Endodermal cell (in vitro differentiated cells): ENCODE measurements around the gene CEP85. TPM values are rescaled to one million over a fixed set of nuclear protein-coding genes. Genes with fewer than 3 reads are reported as not detected.

ENCODE experiments used
- DNase-seq: peaks from one replicate; pipeline ENCODE4 v3.0.0-alpha.2; 2017
- H3K27ac ChIP-seq: 2 replicates; pipeline ENCODE4 v1.5.1; 2013; ENCODE audit warnings: mild to moderate bottlenecking, low read depth, low read length, moderate library complexity
- H3K27me3 ChIP-seq: 2 replicates; pipeline ENCODE4 v1.6.1; 2013; ENCODE audit warnings: mild to moderate bottlenecking, low read length, moderate library complexity; ENCODE audit not compliant: insufficient read depth, control insufficient read depth, poor library complexity, severe bottlenecking
- H3K36me3 ChIP-seq: 2 replicates; pipeline ENCODE4 v1.7.0; 2013; ENCODE audit warnings: mild to moderate bottlenecking, low read length, moderate library complexity; ENCODE audit not compliant: control insufficient read depth, insufficient read depth
- H3K4me1 ChIP-seq: one replicate; pipeline ENCODE4 v1.7.0; 2013; ENCODE audit warnings: low read length; ENCODE audit not compliant: control insufficient read depth, insufficient read depth
- H3K4me3 ChIP-seq: 2 replicates; pipeline ENCODE4 v1.5.1; 2013; ENCODE audit warnings: mild to moderate bottlenecking, low read length, moderate library complexity
- H3K9ac ChIP-seq: 2 replicates; pipeline ENCODE4 v1.6.1; 2013; ENCODE audit warnings: mild to moderate bottlenecking, low read length, moderate library complexity; ENCODE audit not compliant: poor library complexity, severe bottlenecking; ENCODE audit errors: extremely low read depth
- H3K9me3 ChIP-seq: 2 replicates; pipeline ENCODE4 v1.6.1; 2013; ENCODE audit warnings: mild to moderate bottlenecking, low read length, moderate library complexity; ENCODE audit not compliant: control insufficient read depth
- H3K27ac Mint-ChIP-seq: 2 replicates; pipeline ENCODE4 v1.8.0; 2020; ENCODE audit warnings: mixed read lengths
- H3K27me3 Mint-ChIP-seq: 2 replicates; pipeline ENCODE4 v1.8.0; 2021; ENCODE audit warnings: mild to moderate bottlenecking, mixed read lengths; ENCODE audit not compliant: insufficient read depth
- H3K36me3 Mint-ChIP-seq: 2 replicates; pipeline ENCODE4 v1.8.0; 2020; ENCODE audit warnings: low read depth, mixed read lengths
- H3K4me1 Mint-ChIP-seq: 2 replicates; pipeline ENCODE4 v1.8.0; 2020; ENCODE audit warnings: mixed read lengths
- H3K4me3 Mint-ChIP-seq: 2 replicates; pipeline ENCODE4 v1.8.0; 2020; ENCODE audit warnings: mild to moderate bottlenecking, moderate library complexity, mixed read lengths
- H3K9me3 Mint-ChIP-seq: 2 replicates; pipeline ENCODE4 v1.8.0; 2020; ENCODE audit warnings: mild to moderate bottlenecking, mixed read lengths
- WGBS, 2 experiments: methylation state at CpG; one replicate each; pipeline versions ENCODE4 v1.1.5 to v1.1.7; 2013; ENCODE audit warnings: missing lambda C conversion rate in 2 of 2, mixed read lengths in 1 of 2; ENCODE audit not compliant: insufficient coverage in 1 of 2, insufficient read length in 1 of 2; 5-methylcytosine and 5-hydroxymethylcytosine counted together
- total RNA-seq, 2 donors: library from RNA; stranded (reverse); fragmentation: NEBNext Ultra II Directional in 1 of 2; extraction: Animal tissue kit (Norgen Biotek cat#: 25700) in 1 of 2; gene quantifications; 2 replicates in 1 of 2; 3 replicates in 1 of 2; pipeline ENCODE4 v1.2.1, GENCODE V29; 2021
- TF ChIP-seq, protein P1 (sequence below): fragments of 200-600 bp; sonication (generic); conservative IDR thresholded peaks from 2 replicates; pipeline ENCODE4 v1.5.0; 2021; ENCODE audit warnings: antibody characterized with exemption, mild to moderate bottlenecking

The CEP85 gene
- total RNA-seq, 2 donors from 2014 or later = 25.6 to 43.6 TPM

DNA sequence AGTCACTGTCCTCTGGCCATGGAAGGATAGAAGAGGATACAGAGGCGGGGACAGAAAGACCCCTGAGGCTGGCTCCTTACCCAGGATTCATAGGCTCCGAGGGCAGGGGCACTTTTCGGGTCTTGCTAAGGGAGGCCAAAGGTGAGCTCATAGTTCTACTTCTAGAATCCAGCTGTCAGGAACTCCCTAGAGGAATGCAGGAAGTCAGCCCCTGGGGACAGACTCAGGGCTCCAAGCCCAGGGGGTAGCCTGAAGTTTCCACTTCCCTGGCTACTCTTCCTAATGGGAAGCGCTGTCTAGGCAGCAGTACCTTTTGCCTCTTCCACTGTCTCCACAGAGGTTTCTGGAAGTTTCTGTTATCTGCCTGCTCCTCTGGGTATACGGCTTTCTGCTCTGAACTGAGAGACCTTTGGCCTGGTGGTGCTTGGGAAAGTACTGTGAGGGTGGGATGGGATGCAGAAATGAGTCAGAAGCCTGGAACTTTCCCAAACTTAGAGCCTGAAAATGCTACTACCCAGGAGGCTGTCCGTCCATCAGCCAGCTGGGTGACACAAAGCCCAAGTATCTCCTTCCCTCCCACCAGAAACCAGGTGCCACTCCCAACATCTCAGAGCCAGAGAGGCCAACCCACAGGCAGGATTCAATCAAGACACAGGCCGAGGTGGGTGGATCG is 68.9 kb downstream of the CEP85 start:
- TF ChIP-seq, protein P1, sequence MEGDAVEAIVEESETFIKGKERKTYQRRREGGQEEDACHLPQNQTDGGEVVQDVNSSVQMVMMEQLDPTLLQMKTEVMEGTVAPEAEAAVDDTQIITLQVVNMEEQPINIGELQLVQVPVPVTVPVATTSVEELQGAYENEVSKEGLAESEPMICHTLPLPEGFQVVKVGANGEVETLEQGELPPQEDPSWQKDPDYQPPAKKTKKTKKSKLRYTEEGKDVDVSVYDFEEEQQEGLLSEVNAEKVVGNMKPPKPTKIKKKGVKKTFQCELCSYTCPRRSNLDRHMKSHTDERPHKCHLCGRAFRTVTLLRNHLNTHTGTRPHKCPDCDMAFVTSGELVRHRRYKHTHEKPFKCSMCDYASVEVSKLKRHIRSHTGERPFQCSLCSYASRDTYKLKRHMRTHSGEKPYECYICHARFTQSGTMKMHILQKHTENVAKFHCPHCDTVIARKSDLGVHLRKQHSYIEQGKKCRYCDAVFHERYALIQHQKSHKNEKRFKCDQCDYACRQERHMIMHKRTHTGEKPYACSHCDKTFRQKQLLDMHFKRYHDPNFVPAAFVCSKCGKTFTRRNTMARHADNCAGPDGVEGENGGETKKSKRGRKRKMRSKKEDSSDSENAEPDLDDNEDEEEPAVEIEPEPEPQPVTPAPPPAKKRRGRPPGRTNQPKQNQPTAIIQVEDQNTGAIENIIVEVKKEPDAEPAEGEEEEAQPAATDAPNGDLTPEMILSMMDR = no peak
- Histone ChIP-seq H3K4me3 (no peak overlapping the region), H3K9ac (no peak overlapping the region), H3K9me3 (no peaks in the 10 kb centered on the region), H3K36me3 (no peaks in the 10 kb centered on the region), H3K4me1 (no peaks in the 10 kb centered on the region), H3K27ac (no peak overlapping the region), H3K27me3 (no peaks in the 10 kb centered on the region)
- H3K4me1 Mint-ChIP-seq = peaks cover 16% of the 10 kb centered on the region
- H3K9me3 Mint-ChIP-seq = no peaks in the 10 kb centered on the region
- H3K27me3 Mint-ChIP-seq = no peaks in the 10 kb centered on the region
- 72 to 83% methylated on average over 6 to 8 of the region's 8 CpGs for WGBS, 2 experiments
- H3K4me3 Mint-ChIP-seq = no peak overlapping the region
- no peaks in the 10 kb centered on the region for H3K36me3 Mint-ChIP-seq
- peak; percentile 60 for DNase-seq
- H3K27ac Mint-ChIP-seq = peak overlapping the region; percentile 7

DNA sequence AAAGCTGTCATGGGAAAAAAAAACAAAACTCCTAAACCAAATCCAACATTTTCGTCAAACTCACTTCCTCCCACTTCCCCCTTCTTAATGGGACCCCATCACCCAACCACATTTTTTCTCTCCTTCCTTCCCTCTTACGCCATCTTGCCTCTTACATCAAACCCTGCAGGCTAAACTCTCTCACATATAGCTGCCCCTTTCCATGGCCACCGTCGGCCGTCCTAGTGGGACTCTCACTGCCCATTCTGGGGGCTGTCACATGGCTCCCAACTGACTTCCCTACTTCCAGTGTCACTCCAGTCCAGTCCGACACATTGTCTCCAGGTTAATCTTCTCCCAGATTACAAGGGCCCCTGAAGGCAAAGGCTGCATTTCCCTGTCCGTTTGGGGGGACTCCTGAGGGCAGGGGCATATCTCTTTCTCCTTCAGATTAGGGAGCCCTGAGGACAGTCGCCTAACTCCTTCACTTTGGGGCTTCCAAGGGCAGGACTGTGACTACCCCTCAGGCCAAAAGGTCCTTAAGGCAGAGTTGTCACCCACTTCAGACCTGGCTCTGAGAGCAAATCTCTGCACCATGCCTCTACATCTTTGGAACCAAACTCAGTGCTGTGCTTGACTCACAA is 71.8 kb downstream of the CEP85 start:
- Mint-ChIP-seq H3K9me3 (no peaks in the 10 kb centered on the region), H3K4me3 (peak overlapping the region; percentile 90), H3K27ac (peak overlapping the region; percentile 98), H3K36me3 (no peaks in the 10 kb centered on the region), H3K4me1 (peaks cover 21% of the 10 kb centered on the region), H3K27me3 (no peaks in the 10 kb centered on the region)
- no peaks in the 10 kb centered on the region for H3K4me1 ChIP-seq
- peak overlapping the region; percentile 96 for H3K9ac ChIP-seq
- no peaks in the 10 kb centered on the region for H3K36me3 ChIP-seq
- TF ChIP-seq, protein P1 = no peak
- DNase-seq = no peak
- peak overlapping the region; percentile 76 for H3K27ac ChIP-seq
- H3K9me3 ChIP-seq = no peaks in the 10 kb centered on the region
- H3K27me3 ChIP-seq = no peaks in the 10 kb centered on the region
- H3K4me3 ChIP-seq = peak overlapping the region; percentile 97
- WGBS, 2 experiments = 49 to 55% methylated on average over 7 to 8 of the region's 8 CpGs

DNA sequence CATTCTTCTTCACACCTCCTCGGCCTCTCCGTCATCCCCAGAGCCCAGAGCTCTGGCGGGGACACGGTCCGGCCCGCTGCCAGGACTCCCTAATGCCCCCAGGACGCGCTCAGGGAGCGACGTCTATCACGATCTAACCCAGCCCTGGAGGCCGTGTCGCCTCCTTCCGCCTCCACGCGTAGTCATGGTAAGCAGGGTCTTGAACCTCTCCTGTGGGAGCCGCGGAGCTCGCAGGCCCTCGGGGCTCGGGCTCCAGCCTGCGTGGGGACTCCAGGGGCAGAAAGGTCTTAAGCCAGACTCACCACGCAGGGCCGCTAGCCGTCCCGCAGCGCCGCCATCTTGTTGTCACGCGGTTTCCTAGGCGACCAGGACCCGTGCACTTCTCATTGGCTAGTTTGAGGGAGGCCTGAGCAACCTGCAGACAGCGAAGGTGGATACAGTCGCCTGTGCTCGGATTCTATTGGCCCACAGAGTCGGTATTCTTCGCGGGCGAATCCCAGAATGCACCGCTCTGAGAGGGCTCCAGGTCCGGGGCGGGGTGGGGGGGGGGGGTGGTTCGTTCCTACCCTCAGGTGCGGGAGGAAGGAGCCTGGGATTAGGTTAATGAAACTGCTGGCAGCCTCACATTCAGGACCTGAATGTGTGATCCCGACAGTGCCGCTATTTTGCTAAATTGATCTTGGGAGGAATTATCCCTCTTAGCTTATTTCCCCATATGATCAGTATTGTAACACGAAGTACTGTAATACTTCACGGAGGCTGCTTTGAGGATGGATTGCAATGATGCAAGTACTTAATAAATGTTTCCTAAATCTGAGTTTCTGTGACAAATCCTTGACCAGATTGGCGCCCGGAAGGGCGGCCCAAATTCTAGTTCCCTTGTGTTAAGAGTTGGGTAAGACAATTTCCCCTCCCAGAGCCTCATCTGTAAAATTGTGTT is 72.6 kb downstream of the CEP85 start, which contains the start of gene UBXN11:
UBXN11 (minus strand) TSS at position 347 of the 940 bp plus-strand sequence. CDS start 3,753 bp downstream, outside the sequence.
- Histone ChIP-seq H3K27ac (peak within 1 kb of the TSS; percentile 76), H3K27me3 (no peaks in the 10 kb centered on the region), H3K4me3 (peak within 1 kb of the TSS; percentile 97), H3K9me3 (no peaks in the 10 kb centered on the region), H3K36me3 (no peaks in the 10 kb centered on the region), H3K9ac (peak within 1 kb of the TSS; percentile 96), H3K4me1 (no peaks in the 10 kb centered on the region)
- Mint-ChIP-seq H3K27ac (peak within 1 kb of the TSS; percentile 98), H3K4me1 (peaks cover 21% of the 10 kb centered on the region), H3K27me3 (no peaks in the 10 kb centered on the region), H3K9me3 (no peaks in the 10 kb centered on the region), H3K4me3 (peak within 1 kb of the TSS; percentile 90), H3K36me3 (no peaks in the 10 kb centered on the region)
- DNase-seq = peak; percentile 99
- TF ChIP-seq, protein P1 = no peak
- WGBS, 2 experiments = 3 to 9% methylated on average over 21 to 47 of the region's 51 CpGs
